Endodermal cell (in vitro differentiated cells): ENCODE results near the gene UTP11. TPM values are rescaled to one million over a fixed set of nuclear protein-coding genes. Genes with fewer than 3 reads are reported as not detected.

Source experiments
- DNase-seq: peaks from one replicate; pipeline ENCODE4 v3.0.0-alpha.2; 2017
- H3K27ac ChIP-seq: 2 replicates; pipeline ENCODE4 v1.5.1; 2013; ENCODE audit warnings: mild to moderate bottlenecking, low read depth, low read length, moderate library complexity
- H3K27me3 ChIP-seq: 2 replicates; pipeline ENCODE4 v1.6.1; 2013; ENCODE audit warnings: mild to moderate bottlenecking, low read length, moderate library complexity; ENCODE audit not compliant: insufficient read depth, control insufficient read depth, poor library complexity, severe bottlenecking
- H3K36me3 ChIP-seq: 2 replicates; pipeline ENCODE4 v1.7.0; 2013; ENCODE audit warnings: mild to moderate bottlenecking, low read length, moderate library complexity; ENCODE audit not compliant: control insufficient read depth, insufficient read depth
- H3K4me1 ChIP-seq: one replicate; pipeline ENCODE4 v1.7.0; 2013; ENCODE audit warnings: low read length; ENCODE audit not compliant: control insufficient read depth, insufficient read depth
- H3K4me3 ChIP-seq: 2 replicates; pipeline ENCODE4 v1.5.1; 2013; ENCODE audit warnings: mild to moderate bottlenecking, low read length, moderate library complexity
- H3K9ac ChIP-seq: 2 replicates; pipeline ENCODE4 v1.6.1; 2013; ENCODE audit warnings: mild to moderate bottlenecking, low read length, moderate library complexity; ENCODE audit not compliant: poor library complexity, severe bottlenecking; ENCODE audit errors: extremely low read depth
- H3K9me3 ChIP-seq: 2 replicates; pipeline ENCODE4 v1.6.1; 2013; ENCODE audit warnings: mild to moderate bottlenecking, low read length, moderate library complexity; ENCODE audit not compliant: control insufficient read depth
- H3K27ac Mint-ChIP-seq: 2 replicates; pipeline ENCODE4 v1.8.0; 2020; ENCODE audit warnings: mixed read lengths
- H3K27me3 Mint-ChIP-seq: 2 replicates; pipeline ENCODE4 v1.8.0; 2021; ENCODE audit warnings: mild to moderate bottlenecking, mixed read lengths; ENCODE audit not compliant: insufficient read depth
- H3K36me3 Mint-ChIP-seq: 2 replicates; pipeline ENCODE4 v1.8.0; 2020; ENCODE audit warnings: low read depth, mixed read lengths
- H3K4me1 Mint-ChIP-seq: 2 replicates; pipeline ENCODE4 v1.8.0; 2020; ENCODE audit warnings: mixed read lengths
- H3K4me3 Mint-ChIP-seq: 2 replicates; pipeline ENCODE4 v1.8.0; 2020; ENCODE audit warnings: mild to moderate bottlenecking, moderate library complexity, mixed read lengths
- H3K9me3 Mint-ChIP-seq: 2 replicates; pipeline ENCODE4 v1.8.0; 2020; ENCODE audit warnings: mild to moderate bottlenecking, mixed read lengths
- WGBS, 2 experiments: methylation state at CpG; one replicate each; pipeline versions ENCODE4 v1.1.5 to v1.1.7; 2013; ENCODE audit warnings: missing lambda C conversion rate in 2 of 2, mixed read lengths in 1 of 2; ENCODE audit not compliant: insufficient coverage in 1 of 2, insufficient read length in 1 of 2; 5-methylcytosine and 5-hydroxymethylcytosine counted together
- total RNA-seq, 2 donors: library from RNA; stranded (reverse); fragmentation: NEBNext Ultra II Directional in 1 of 2; extraction: Animal tissue kit (Norgen Biotek cat#: 25700) in 1 of 2; gene quantifications; 2 replicates in 1 of 2; 3 replicates in 1 of 2; pipeline ENCODE4 v1.2.1, GENCODE V29; 2021
- TF ChIP-seq, protein P1 (sequence below): fragments of 200-600 bp; sonication (generic); conservative IDR thresholded peaks from 2 replicates; pipeline ENCODE4 v1.5.0; 2021; ENCODE audit warnings: antibody characterized with exemption, mild to moderate bottlenecking

UTP11 gene
- total RNA-seq, 2 donors from 2014 or later: 40.9 to 46.3 TPM

DNA sequence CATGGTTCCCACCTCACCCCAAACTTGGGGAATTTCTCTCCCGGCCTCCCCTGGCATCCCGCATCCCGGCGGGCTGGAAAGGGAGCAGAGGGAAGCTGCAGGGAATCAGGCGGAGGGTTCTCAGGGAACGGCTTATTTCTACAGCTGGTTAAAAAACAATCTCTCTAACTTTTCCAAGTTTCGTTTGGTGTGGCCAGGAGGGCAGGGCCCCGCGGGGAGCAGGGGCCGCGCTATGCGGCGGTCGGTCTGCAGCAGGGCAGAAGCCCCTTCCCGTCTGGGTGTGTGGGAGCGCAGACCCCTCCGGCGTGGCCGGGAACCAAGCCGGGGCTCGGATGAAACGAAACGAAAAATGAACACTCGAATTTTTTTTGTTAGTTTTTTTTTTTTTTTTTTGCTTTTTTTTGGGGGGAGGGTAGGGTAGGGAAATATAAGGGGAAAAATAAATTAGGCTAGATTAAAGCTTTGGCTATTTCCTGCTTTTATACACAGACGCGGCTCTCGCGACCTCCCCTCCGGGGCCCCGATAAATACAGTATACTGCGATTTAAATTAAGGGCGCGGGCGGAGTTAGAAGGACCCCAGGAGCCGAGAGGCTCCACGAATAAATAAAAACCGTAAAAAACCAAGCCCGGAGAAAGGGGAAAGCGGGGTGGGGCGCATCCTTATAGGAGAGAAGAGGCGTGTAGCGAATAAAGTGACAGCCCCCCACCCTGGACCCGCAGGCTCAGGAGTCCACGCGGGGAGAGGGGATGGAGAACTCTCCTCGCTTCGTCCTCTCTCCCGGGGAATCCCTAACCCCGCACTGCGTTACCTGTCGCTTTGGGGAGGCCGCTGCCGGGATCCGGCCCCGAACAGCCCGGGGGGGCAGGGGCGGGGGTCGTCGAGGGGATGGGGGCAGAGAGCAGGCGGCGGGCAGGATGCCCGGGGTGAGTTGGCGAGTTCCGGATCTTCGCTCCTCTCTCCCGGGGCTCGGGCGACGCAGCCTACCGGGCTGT, 32.0 kb downstream of the UTP11 start:
- H3K27me3 Mint-ChIP-seq: peaks cover 79% of the 10 kb centered on the region
- no peak for DNase-seq
- peaks cover 78% of the 10 kb centered on the region for H3K27me3 ChIP-seq
- peak overlapping the region; percentile 53 for H3K4me3 ChIP-seq
- H3K9ac ChIP-seq: no peak overlapping the region
- H3K36me3 Mint-ChIP-seq: no peaks in the 10 kb centered on the region
- no peaks in the 10 kb centered on the region for H3K9me3 ChIP-seq
- no peak overlapping the region for H3K27ac Mint-ChIP-seq
- TF ChIP-seq, protein P1, sequence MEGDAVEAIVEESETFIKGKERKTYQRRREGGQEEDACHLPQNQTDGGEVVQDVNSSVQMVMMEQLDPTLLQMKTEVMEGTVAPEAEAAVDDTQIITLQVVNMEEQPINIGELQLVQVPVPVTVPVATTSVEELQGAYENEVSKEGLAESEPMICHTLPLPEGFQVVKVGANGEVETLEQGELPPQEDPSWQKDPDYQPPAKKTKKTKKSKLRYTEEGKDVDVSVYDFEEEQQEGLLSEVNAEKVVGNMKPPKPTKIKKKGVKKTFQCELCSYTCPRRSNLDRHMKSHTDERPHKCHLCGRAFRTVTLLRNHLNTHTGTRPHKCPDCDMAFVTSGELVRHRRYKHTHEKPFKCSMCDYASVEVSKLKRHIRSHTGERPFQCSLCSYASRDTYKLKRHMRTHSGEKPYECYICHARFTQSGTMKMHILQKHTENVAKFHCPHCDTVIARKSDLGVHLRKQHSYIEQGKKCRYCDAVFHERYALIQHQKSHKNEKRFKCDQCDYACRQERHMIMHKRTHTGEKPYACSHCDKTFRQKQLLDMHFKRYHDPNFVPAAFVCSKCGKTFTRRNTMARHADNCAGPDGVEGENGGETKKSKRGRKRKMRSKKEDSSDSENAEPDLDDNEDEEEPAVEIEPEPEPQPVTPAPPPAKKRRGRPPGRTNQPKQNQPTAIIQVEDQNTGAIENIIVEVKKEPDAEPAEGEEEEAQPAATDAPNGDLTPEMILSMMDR: no peak
- H3K4me3 Mint-ChIP-seq: peak overlapping the region; percentile 52
- no peak overlapping the region for H3K27ac ChIP-seq
- no peaks in the 10 kb centered on the region for H3K4me1 Mint-ChIP-seq
- no peaks in the 10 kb centered on the region for H3K9me3 Mint-ChIP-seq
- H3K4me1 ChIP-seq: no peaks in the 10 kb centered on the region
- H3K36me3 ChIP-seq: no peaks in the 10 kb centered on the region
- 2 to 4% methylated on average over 25 to 70 of the region's 70 CpGs for WGBS, 2 experiments

DNA sequence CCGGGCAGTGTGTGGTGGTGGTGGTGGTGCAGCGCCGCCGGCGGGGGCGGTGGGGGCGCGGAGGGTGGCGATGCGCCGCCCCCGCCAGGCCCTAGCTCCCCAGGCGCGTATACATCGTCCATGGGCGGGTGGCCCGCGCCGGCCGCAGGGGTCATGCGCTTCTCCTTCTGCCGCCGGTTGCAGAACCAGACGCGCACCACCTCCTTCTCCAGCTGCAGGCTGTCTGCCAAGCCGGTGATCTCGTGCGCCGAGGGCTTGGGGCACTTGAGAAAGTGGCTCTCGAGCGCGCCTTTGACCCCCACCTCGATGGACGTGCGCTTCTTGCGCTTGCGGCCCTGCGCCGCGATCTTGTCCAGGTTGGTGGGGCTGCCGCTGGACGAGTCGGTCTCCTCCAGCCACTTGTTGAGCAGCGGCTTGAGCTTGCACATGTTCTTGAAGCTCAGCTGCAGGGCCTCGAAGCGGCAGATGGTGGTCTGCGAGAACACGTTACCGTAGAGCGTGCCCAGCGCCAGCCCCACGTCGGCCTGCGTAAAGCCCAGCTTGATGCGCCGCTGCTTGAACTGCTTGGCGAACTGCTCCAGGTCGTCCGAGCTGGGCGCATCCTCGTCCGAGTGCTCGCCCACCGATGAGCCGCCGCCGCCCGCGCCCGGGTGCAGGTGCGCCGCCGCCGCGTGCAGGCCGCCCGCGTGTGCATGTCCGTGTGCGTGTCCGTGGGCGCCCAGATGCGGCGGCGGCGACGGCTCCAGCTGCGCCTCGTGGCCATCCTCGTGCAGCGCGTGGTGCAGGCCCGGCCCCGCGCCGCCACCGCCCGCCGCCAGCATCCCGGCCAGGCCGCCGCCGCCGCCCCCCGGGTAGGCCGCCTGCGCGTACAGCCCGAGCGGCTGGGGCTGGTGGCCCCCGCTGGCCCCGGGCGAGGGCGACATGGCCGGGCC, 33.1 kb downstream of the UTP11 start:
- peak; percentile 85 for DNase-seq
- WGBS, 2 experiments: 2 to 3% methylated on average over 24 to 109 of the region's 115 CpGs
- Histone ChIP-seq H3K27ac (no peak overlapping the region), H3K9me3 (no peaks in the 10 kb centered on the region), H3K27me3 (peaks cover 85% of the 10 kb centered on the region), H3K4me1 (no peaks in the 10 kb centered on the region), H3K36me3 (no peaks in the 10 kb centered on the region), H3K9ac (no peak overlapping the region), H3K4me3 (no peak overlapping the region)
- H3K4me3 Mint-ChIP-seq: peak overlapping the region; percentile 42
- peaks cover 80% of the 10 kb centered on the region for H3K27me3 Mint-ChIP-seq
- H3K27ac Mint-ChIP-seq: no peak overlapping the region
- no peaks in the 10 kb centered on the region for H3K36me3 Mint-ChIP-seq
- H3K4me1 Mint-ChIP-seq: no peaks in the 10 kb centered on the region
- no peaks in the 10 kb centered on the region for H3K9me3 Mint-ChIP-seq
- TF ChIP-seq, protein P1: no peak

DNA sequence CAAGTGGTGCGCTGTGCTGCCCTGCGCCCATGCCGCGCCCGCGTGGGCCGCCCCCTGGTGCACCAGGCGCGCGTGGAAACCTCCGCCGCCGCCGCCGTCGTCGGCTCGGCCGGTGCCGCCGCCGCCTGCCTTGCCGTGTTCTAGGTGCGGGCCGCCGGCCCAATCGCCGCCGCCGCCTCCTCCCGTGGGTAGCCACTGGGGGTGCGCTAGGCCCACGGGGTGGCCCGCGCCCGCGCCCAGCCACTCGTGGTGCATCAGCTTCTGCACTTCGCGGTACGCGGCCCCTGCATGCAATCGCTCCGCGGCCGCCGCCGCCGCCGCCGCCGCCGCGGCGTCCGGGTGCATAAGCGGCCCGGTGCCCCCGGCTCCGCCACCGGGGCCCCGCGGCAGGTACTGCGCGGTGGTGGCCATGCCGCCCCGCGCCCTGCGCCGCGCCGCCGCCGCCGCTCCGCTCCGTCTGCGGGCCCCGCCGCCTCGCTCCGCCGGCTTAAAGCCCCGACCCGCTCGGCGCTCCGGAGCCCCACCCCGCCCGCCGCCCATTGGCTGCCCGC, 33.9 kb downstream of the UTP11 start, which contains the start of gene POU3F1:
POU3F1 (minus strand) TSS at position 461 of the 551 bp plus-strand sequence; CDS start at position 411, 50 bp downstream.
- no peak within 1 kb of the TSS for H3K9ac ChIP-seq
- H3K27me3 ChIP-seq: peaks cover 79% of the 10 kb centered on the region
- 0 to 1% methylated on average over 29 to 92 of the region's 92 CpGs for WGBS, 2 experiments
- Mint-ChIP-seq H3K27ac (no peak within 1 kb of the TSS), H3K9me3 (no peaks in the 10 kb centered on the region), H3K27me3 (peaks cover 74% of the 10 kb centered on the region), H3K36me3 (no peaks in the 10 kb centered on the region), H3K4me3 (peak within 1 kb of the TSS; percentile 52), H3K4me1 (no peaks in the 10 kb centered on the region)
- no peaks in the 10 kb centered on the region for H3K36me3 ChIP-seq
- no peaks in the 10 kb centered on the region for H3K9me3 ChIP-seq
- DNase-seq: no peak
- peak within 1 kb of the TSS; percentile 60 for H3K4me3 ChIP-seq
- no peaks in the 10 kb centered on the region for H3K4me1 ChIP-seq
- TF ChIP-seq, protein P1: no peak
- no peak within 1 kb of the TSS for H3K27ac ChIP-seq
